NB4 (cell line): ENCODE data around the gene GALNT10.

Experiments used
- CTCF ChIP-seq: IDR thresholded peaks from one replicate; pipeline ENCODE4 v1.5.1; 2012; ENCODE audit warnings: low read depth, low read length
- POLR2A ChIP-seq: IDR thresholded peaks from 2 replicates; pipeline ENCODE4 v1.6.1; 2011; ENCODE audit warnings: mild to moderate bottlenecking; ENCODE audit not compliant: insufficient read length; ENCODE audit errors: extremely low read depth
- TF ChIP-seq, protein P1 (sequence below): IDR thresholded peaks from 2 replicates; pipeline ENCODE4 v1.6.1; 2011; ENCODE audit warnings: low read depth, low read length

DNA sequence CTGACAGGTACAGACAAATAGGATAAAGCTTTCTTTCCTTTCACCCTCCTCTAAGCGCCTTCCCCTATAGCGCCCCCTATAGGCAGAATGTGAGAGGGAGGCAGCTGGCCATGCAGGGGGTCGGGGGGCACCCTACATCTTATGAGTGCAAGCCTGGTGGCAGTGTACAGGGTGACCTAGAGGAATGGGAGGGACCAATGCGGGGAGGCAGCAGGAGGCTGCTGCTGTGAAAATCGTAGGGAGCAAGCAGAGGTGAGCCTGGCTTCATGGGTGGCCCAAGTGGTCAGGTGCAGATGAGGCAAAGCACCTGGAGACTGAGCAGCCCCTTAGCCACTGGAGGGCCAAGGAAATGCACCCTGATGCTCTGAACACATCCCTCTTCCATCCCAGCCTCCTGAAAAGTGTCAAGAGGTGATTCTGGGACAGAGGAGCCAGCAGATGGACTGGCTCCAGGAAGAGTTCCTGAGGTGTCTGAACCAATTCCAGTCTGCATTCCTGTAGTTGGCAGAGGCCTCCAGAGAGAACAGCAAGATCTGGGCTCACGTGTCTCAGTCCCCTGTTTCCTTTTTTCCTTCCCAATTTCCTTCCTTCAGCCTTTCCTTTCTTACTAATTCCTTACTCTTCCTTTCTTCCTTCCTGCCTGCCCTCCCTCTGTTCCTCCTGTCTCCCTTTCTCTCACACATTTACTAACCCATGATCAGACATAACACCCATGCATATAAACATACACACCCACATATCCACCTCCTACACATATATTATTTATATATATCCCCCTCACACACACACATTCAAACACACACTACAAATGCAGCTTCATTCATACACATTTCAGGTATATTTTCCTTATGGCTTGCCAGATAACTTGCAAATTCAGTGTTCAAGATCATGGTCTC, 32.8 kb upstream of the GALNT10 start:
- TF ChIP-seq POLR2A (no peak), CTCF (peak; percentile 52)
- TF ChIP-seq, protein P1, sequence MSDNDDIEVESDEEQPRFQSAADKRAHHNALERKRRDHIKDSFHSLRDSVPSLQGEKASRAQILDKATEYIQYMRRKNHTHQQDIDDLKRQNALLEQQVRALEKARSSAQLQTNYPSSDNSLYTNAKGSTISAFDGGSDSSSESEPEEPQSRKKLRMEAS = no peak
